ENCODE results near the gene TMEM106A. TPM values are rescaled to one million over a fixed set of nuclear protein-coding genes. Genes with fewer than 3 reads are reported as not detected.

Gene TMEM106A
- polyA plus RNA-seq, 1 donor (not counting 4 experiments of a cell fraction or from before 2014, with no cell fraction given), result 0.93 TPM

- no peaks in the 10 kb centered on the region for H3K9me1 ChIP-seq (ENCODE audit: control insufficient read depth, extremely low read depth, insufficient read depth, low read length)
- H3K9ac ChIP-seq (ENCODE audit: control insufficient read depth, extremely low read depth, insufficient read depth, low read length), result no peak overlapping the region
- H3K4me2 ChIP-seq (ENCODE audit: control insufficient read depth, extremely low read depth, insufficient read depth, low read depth, low read length), result no peak overlapping the region
- FAIRE-seq, result no peak
- TF ChIP-seq CTCF (optimal IDR thresholded peaks at IDR 0.05 in 1 of 3, IDR thresholded peaks at IDR 0.05 in 1 of 3, conservative IDR thresholded peaks at IDR 0.05 in 1 of 3; ENCODE audit: extremely low read depth in 1 of 3, insufficient read depth in 2 of 3, low read length in 3 of 3), result no peak
- no peak for TF ChIP-seq EZH2 (IDR thresholded peaks at IDR 0.05; ENCODE audit: low read length)
- DNase-seq (ENCODE audit: low read depth, low spot score), result no peak
- no peaks in the 10 kb centered on the region for H3K4me1 ChIP-seq (ENCODE audit: control insufficient read depth, extremely low read depth, insufficient read depth, low read length)
- no peaks in the 10 kb centered on the region for H3K27me3 ChIP-seq (ENCODE audit: control insufficient read depth, extremely low read depth, insufficient read depth, low read length)
- H3K79me2 ChIP-seq (ENCODE audit: control insufficient read depth, insufficient read depth, low read length), result no peaks in the 10 kb centered on the region
- no peak overlapping the region for H2AFZ ChIP-seq (ENCODE audit: control insufficient read depth, low read length)
- no peaks in the 10 kb centered on the region for H3K9me3 ChIP-seq (ENCODE audit: control insufficient read depth, low read depth, low read length)
- no peaks in the 10 kb centered on the region for H4K20me1 ChIP-seq (ENCODE audit: control insufficient read depth, extremely low read depth, insufficient read depth, low read length)
- dilution Hi-C loops (cut with MboI; ENCODE audit: extremely low pct_ligation_motif_present, low sequenced_read_pairs), result no loop called here
- peaks cover 8 to 20% of the 10 kb centered on the region in 2 experiments for H3K36me3 ChIP-seq (ENCODE audit: control insufficient read depth in 2 of 2, extremely low read depth in 1 of 2, insufficient read depth in 2 of 2, low read length in 2 of 2)
- H3K4me3 ChIP-seq (ENCODE audit: control insufficient read depth in 2 of 3, extremely low read depth in 1 of 3, insufficient read depth in 2 of 3, low read depth in 1 of 3, low read length in 3 of 3), result no peak overlapping the region
- no peak overlapping the region for H3K27ac ChIP-seq (ENCODE audit: control insufficient read depth, insufficient read depth, low read length)
Measured at GRCh38 chr17:43219001-43219400, 7.3 kb downstream of the TMEM106A start.

- Histone ChIP-seq H3K79me2 (ENCODE audit: control insufficient read depth, insufficient read depth, low read length) (no peaks in the 10 kb centered on the region), H3K9ac (ENCODE audit: control insufficient read depth, extremely low read depth, insufficient read depth, low read length) (no peak overlapping the region), H3K9me1 (ENCODE audit: control insufficient read depth, extremely low read depth, insufficient read depth, low read length) (no peaks in the 10 kb centered on the region), H3K4me3 (ENCODE audit: control insufficient read depth in 2 of 3, extremely low read depth in 1 of 3, insufficient read depth in 2 of 3, low read depth in 1 of 3, low read length in 3 of 3) (no peak overlapping the region), H3K27me3 (ENCODE audit: control insufficient read depth, extremely low read depth, insufficient read depth, low read length) (no peaks in the 10 kb centered on the region), H3K36me3 (ENCODE audit: control insufficient read depth in 2 of 2, extremely low read depth in 1 of 2, insufficient read depth in 2 of 2, low read length in 2 of 2) (peaks cover 8 to 20% of the 10 kb centered on the region in 2 experiments), H2AFZ (ENCODE audit: control insufficient read depth, low read length) (no peak overlapping the region), H3K27ac (ENCODE audit: control insufficient read depth, insufficient read depth, low read length) (no peak overlapping the region), H4K20me1 (ENCODE audit: control insufficient read depth, extremely low read depth, insufficient read depth, low read length) (no peaks in the 10 kb centered on the region), H3K4me2 (ENCODE audit: control insufficient read depth, extremely low read depth, insufficient read depth, low read depth, low read length) (no peak overlapping the region), H3K4me1 (ENCODE audit: control insufficient read depth, extremely low read depth, insufficient read depth, low read length) (no peaks in the 10 kb centered on the region), H3K9me3 (ENCODE audit: control insufficient read depth, low read depth, low read length) (no peaks in the 10 kb centered on the region)
- DNase-seq (ENCODE audit: low read depth, low spot score) (no peak), FAIRE-seq (no peak)
- TF ChIP-seq CTCF (optimal IDR thresholded peaks at IDR 0.05 in 1 of 3, IDR thresholded peaks at IDR 0.05 in 1 of 3, conservative IDR thresholded peaks at IDR 0.05 in 1 of 3; ENCODE audit: extremely low read depth in 1 of 3, insufficient read depth in 2 of 3, low read length in 3 of 3), result no peak
- TF ChIP-seq EZH2 (IDR thresholded peaks at IDR 0.05; ENCODE audit: low read length), result no peak
- dilution Hi-C loops (cut with MboI; ENCODE audit: extremely low pct_ligation_motif_present, low sequenced_read_pairs), result no loop called here
Measured at GRCh38 chr17:43219746-43220380, 8.2 kb downstream of the TMEM106A start.
